ENCODE results near the gene AMOTL2. TPM values are rescaled to one million over a fixed set of nuclear protein-coding genes. Genes with fewer than 3 reads are reported as not detected.
A peak's percentile ranks its signal among the peaks of the same experiment; 100 is the strongest.

The AMOTL2 gene
- total RNA-seq, 1 experiment from 2014 or later: 146 TPM

GRCh38 chr3:134330883-134331810 lies 43.1 kb downstream of the AMOTL2 start:
- DNase-seq (ENCODE audit: low read depth, low spot score) (no peak), ATAC-seq (no peak; the same call in 1 of the 2 replicates)
- CTCF ChIA-PET: no interaction called here
- in situ Hi-C loops (cut with HindIII; ENCODE audit: low pct_unique_long_range_greater_than_20kb, low sequenced_read_pairs): no loop called here
- no peak overlapping the region for H3K4me3 ChIP-seq (ENCODE audit: low read depth in 2 of 2, low read length in 2 of 2)
- H3K27ac ChIP-seq (ENCODE audit: low read length): peak overlapping the region; percentile 88
- H3K9me3 ChIP-seq (ENCODE audit: control insufficient read depth, insufficient read depth, low read depth, low read length): no peaks in the 10 kb centered on the region
- H3K4me1 ChIP-seq (ENCODE audit: control insufficient read depth, insufficient read depth, low read length): peaks cover 83% of the 10 kb centered on the region
- intact Hi-C loops (cut with micrococcal nuclease; ENCODE audit: unreplicated experiment): no loop called here
- TF ChIP-seq POLR2AphosphoS5 (IDR thresholded peaks at IDR 0.05; ENCODE audit: low read depth, low read length): peak; percentile 45; the same call in 1 of the 2 replicates
- TF ChIP-seq, protein P1, sequence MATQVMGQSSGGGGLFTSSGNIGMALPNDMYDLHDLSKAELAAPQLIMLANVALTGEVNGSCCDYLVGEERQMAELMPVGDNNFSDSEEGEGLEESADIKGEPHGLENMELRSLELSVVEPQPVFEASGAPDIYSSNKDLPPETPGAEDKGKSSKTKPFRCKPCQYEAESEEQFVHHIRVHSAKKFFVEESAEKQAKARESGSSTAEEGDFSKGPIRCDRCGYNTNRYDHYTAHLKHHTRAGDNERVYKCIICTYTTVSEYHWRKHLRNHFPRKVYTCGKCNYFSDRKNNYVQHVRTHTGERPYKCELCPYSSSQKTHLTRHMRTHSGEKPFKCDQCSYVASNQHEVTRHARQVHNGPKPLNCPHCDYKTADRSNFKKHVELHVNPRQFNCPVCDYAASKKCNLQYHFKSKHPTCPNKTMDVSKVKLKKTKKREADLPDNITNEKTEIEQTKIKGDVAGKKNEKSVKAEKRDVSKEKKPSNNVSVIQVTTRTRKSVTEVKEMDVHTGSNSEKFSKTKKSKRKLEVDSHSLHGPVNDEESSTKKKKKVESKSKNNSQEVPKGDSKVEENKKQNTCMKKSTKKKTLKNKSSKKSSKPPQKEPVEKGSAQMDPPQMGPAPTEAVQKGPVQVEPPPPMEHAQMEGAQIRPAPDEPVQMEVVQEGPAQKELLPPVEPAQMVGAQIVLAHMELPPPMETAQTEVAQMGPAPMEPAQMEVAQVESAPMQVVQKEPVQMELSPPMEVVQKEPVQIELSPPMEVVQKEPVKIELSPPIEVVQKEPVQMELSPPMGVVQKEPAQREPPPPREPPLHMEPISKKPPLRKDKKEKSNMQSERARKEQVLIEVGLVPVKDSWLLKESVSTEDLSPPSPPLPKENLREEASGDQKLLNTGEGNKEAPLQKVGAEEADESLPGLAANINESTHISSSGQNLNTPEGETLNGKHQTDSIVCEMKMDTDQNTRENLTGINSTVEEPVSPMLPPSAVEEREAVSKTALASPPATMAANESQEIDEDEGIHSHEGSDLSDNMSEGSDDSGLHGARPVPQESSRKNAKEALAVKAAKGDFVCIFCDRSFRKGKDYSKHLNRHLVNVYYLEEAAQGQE (IDR thresholded peaks at IDR 0.05; ENCODE audit: insufficient read depth in 1 of 2, low read depth in 2 of 2, low read length in 1 of 2): no peak
- H3K27me3 ChIP-seq (ENCODE audit: control insufficient read depth, insufficient read depth, low read length): no peaks in the 10 kb centered on the region
- no peaks in the 10 kb centered on the region for H3K36me3 ChIP-seq (ENCODE audit: control insufficient read depth, insufficient read depth, low read length)
- BruUV-seq (replicated peaks): no TSS peak
- POLR2A ChIA-PET: interaction anchor here (0.5 kb wide), 1 partner anchor 141 kb away, joined by 8 read pairs; no protein-coding TSS in a partner anchor

GRCh38 chr3:134328846-134329245 lies 45.4 kb downstream of the AMOTL2 start:
- DNase-seq (ENCODE audit: low read depth, low spot score) (no peak), ATAC-seq (no peak)
- no peaks in the 10 kb centered on the region for H3K9me3 ChIP-seq (ENCODE audit: control insufficient read depth, insufficient read depth, low read depth, low read length)
- H3K27ac ChIP-seq (ENCODE audit: low read length): peak overlapping the region; percentile 93
- BruUV-seq (replicated peaks): no TSS peak
- H3K36me3 ChIP-seq (ENCODE audit: control insufficient read depth, insufficient read depth, low read length): no peaks in the 10 kb centered on the region
- intact Hi-C loops (cut with micrococcal nuclease; ENCODE audit: unreplicated experiment): no loop called here
- no peak overlapping the region for H3K4me3 ChIP-seq (ENCODE audit: low read depth in 2 of 2, low read length in 2 of 2)
- peaks cover 82% of the 10 kb centered on the region for H3K4me1 ChIP-seq (ENCODE audit: control insufficient read depth, insufficient read depth, low read length)
- ChIA-PET CTCF (no interaction called here), POLR2A (no interaction called here)
- no peaks in the 10 kb centered on the region for H3K27me3 ChIP-seq (ENCODE audit: control insufficient read depth, insufficient read depth, low read length)
- in situ Hi-C loops (cut with HindIII; ENCODE audit: low pct_unique_long_range_greater_than_20kb, low sequenced_read_pairs): no loop called here
- TF ChIP-seq, protein P1 (IDR thresholded peaks at IDR 0.05; ENCODE audit: insufficient read depth in 1 of 2, low read depth in 2 of 2, low read length in 1 of 2): no peak
- TF ChIP-seq POLR2AphosphoS5 (IDR thresholded peaks at IDR 0.05; ENCODE audit: low read depth, low read length) (no peak), TCF7L2 (IDR thresholded peaks at IDR 0.05; ENCODE audit: low read depth, low read length) (no peak), SIN3A (IDR thresholded peaks at IDR 0.05; ENCODE audit: borderline replicate concordance, insufficient read depth, low read depth, low read length) (no peak)
- TF ChIP-seq, protein P2, sequence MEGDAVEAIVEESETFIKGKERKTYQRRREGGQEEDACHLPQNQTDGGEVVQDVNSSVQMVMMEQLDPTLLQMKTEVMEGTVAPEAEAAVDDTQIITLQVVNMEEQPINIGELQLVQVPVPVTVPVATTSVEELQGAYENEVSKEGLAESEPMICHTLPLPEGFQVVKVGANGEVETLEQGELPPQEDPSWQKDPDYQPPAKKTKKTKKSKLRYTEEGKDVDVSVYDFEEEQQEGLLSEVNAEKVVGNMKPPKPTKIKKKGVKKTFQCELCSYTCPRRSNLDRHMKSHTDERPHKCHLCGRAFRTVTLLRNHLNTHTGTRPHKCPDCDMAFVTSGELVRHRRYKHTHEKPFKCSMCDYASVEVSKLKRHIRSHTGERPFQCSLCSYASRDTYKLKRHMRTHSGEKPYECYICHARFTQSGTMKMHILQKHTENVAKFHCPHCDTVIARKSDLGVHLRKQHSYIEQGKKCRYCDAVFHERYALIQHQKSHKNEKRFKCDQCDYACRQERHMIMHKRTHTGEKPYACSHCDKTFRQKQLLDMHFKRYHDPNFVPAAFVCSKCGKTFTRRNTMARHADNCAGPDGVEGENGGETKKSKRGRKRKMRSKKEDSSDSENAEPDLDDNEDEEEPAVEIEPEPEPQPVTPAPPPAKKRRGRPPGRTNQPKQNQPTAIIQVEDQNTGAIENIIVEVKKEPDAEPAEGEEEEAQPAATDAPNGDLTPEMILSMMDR (IDR thresholded peaks at IDR 0.05): no peak

All from Panc1 (cell line).